Tibial nerve (tissue), 4 donors: ENCODE results near the gene ETV1. TPM values are rescaled to one million over a fixed set of nuclear protein-coding genes. Genes with fewer than 3 reads are reported as not detected.

Source experiments
- DNase-seq, 2 donors: peaks; one replicate each; pipeline ENCODE4 v3.0.0-alpha.2; 2019; ENCODE audit warnings: low spot score in 2 of 2
- H3K27ac ChIP-seq, 4 donors: fragments of 200-600 bp; sonication (generic) in 3 of 4; one replicate each; pipeline ENCODE4 v1.5.1; 2017 to 2019; ENCODE audit warnings: mild to moderate bottlenecking in 1 of 4
- H3K27me3 ChIP-seq, 2 donors: fragments of 200-600 bp; sonication (generic) in 1 of 2; one replicate each; pipeline versions ENCODE4 v1.5.1 to v1.6.0; 2017 to 2019
- H3K36me3 ChIP-seq, 3 donors: fragments of 200-600 bp; sonication (generic); one replicate each; pipeline ENCODE4 v1.5.1; 2018 to 2019
- H3K4me1 ChIP-seq, 4 donors: fragments of 200-600 bp; sonication (generic) in 3 of 4; one replicate each; pipeline ENCODE4 v1.5.1; 2017 to 2019
- H3K4me3 ChIP-seq, 4 donors: fragments of 200-600 bp; sonication (generic) in 3 of 4; one replicate each; pipeline ENCODE4 v1.5.1; 2017 to 2019; ENCODE audit warnings: mild to moderate bottlenecking in 1 of 4, moderate library complexity in 1 of 4
- H3K9me3 ChIP-seq, 4 donors: fragments of 200-600 bp; sonication (generic) in 3 of 4; one replicate each; pipeline ENCODE4 v1.5.1; 2017 to 2019
- CTCF ChIP-seq, 5 experiments: fragments of 200-600 bp in 3 of 5; fragments of 450-650 bp in 2 of 5; sonication (generic) in 3 of 5; IDR thresholded peaks; one replicate each; pipeline ENCODE4 v1.5.1; 2016 to 2019; ENCODE audit warnings: antibody characterized with exemption in 5 of 5, mild to moderate bottlenecking in 3 of 5, moderate library complexity in 2 of 5
- EP300 ChIP-seq, 2 donors: sonication (generic); formaldehyde crosslinking; IDR thresholded peaks; one replicate each; pipeline ENCODE4 v1.6.1; 2017; ENCODE audit warnings: antibody characterized with exemption in 2 of 2, mild to moderate bottlenecking in 1 of 2
- POLR2A ChIP-seq, 2 donors: fragments of 450-650 bp; IDR thresholded peaks; one replicate each; pipeline ENCODE4 v1.6.1; 2017; ENCODE audit warnings: antibody characterized with exemption in 2 of 2, mild to moderate bottlenecking in 2 of 2, moderate library complexity in 2 of 2
- WGBS, 2 donors: methylation state at CpG; one replicate each; pipeline ENCODE4 v1.1.5; 2018; 5-methylcytosine and 5-hydroxymethylcytosine counted together
- total RNA-seq, 4 donors: library from RNA; depleted of rRNA; stranded (reverse); fragments of >200 nt; gene quantifications; one replicate each; pipeline ENCODE4 v1.1.0, GENCODE V29; 2016

The ETV1 gene
- total RNA-seq, 4 donors from 2014 or later, result 8.4 to 13.3 (median 10.5) TPM

GRCh38 chr7:13915891-13916290, 73.6 kb downstream of the ETV1 start:
- Histone ChIP-seq H3K27ac (no peak overlapping the region), H3K36me3 (no peaks in the 10 kb centered on the region), H3K9me3 (no peaks in the 10 kb centered on the region), H3K27me3 (no peaks in the 10 kb centered on the region), H3K4me3 (no peak overlapping the region), H3K4me1 (peaks cover 0 to 10% (median 0%) of the 10 kb centered on the region in 4 donors)
- WGBS, 2 donors, result 62 to 67% methylated on average over 2 of the region's 2 CpGs
- TF ChIP-seq CTCF (IDR thresholded peaks at IDR 0.05) (no peak), EP300 (IDR thresholded peaks at IDR 0.05) (no peak), POLR2A (IDR thresholded peaks at IDR 0.05) (no peak)
- DNase-seq, result no peak

- Histone ChIP-seq H3K9me3 (no peaks in the 10 kb centered on the region), H3K27me3 (no peaks in the 10 kb centered on the region), H3K4me1 (no peaks in the 10 kb centered on the region), H3K36me3 (peaks cover 0 to 3% (median 0%) of the 10 kb centered on the region in 3 donors), H3K4me3 (no peak overlapping the region), H3K27ac (no peak overlapping the region)
- TF ChIP-seq EP300 (IDR thresholded peaks at IDR 0.05), result no peak
- TF ChIP-seq POLR2A (IDR thresholded peaks at IDR 0.05), result no peak
- TF ChIP-seq CTCF (IDR thresholded peaks at IDR 0.05), result no peak
- WGBS, 2 donors, result 51 to 57% methylated on average over 4 of the region's 4 CpGs
- DNase-seq, result no peak
Observed at GRCh38 chr7:13912715-13913278, 76.7 kb downstream of the ETV1 start.

GRCh38 chr7:13911909-13912308, 77.6 kb downstream of the ETV1 start:
- Histone ChIP-seq H3K27ac (no peak overlapping the region), H3K36me3 (peaks cover 0 to 3% (median 0%) of the 10 kb centered on the region in 3 donors), H3K27me3 (no peaks in the 10 kb centered on the region), H3K4me1 (no peaks in the 10 kb centered on the region), H3K4me3 (no peak overlapping the region), H3K9me3 (no peaks in the 10 kb centered on the region)
- TF ChIP-seq EP300 (IDR thresholded peaks at IDR 0.05), result no peak
- no peak for DNase-seq
- 70 to 73% methylated on average over 2 of the region's 2 CpGs for WGBS, 2 donors

GRCh38 chr7:13910805-13911551, 78.5 kb downstream of the ETV1 start:
- Histone ChIP-seq H3K27ac (no peak overlapping the region), H3K4me1 (no peaks in the 10 kb centered on the region), H3K27me3 (no peaks in the 10 kb centered on the region), H3K36me3 (peaks cover 0 to 7% (median 0%) of the 10 kb centered on the region in 3 donors), H3K4me3 (no peak overlapping the region), H3K9me3 (no peaks in the 10 kb centered on the region)
- WGBS, 2 donors, result 68% methylated on average over 8 of the region's 8 CpGs
- no peak for TF ChIP-seq CTCF (IDR thresholded peaks at IDR 0.05)
- DNase-seq, result no peak

- Histone ChIP-seq H3K9me3 (no peaks in the 10 kb centered on the region), H3K36me3 (peaks cover 0 to 15% (median 0%) of the 10 kb centered on the region in 3 donors), H3K4me1 (peaks cover 0 to 7% (median 0%) of the 10 kb centered on the region in 4 donors), H3K27ac (no peak overlapping the region), H3K27me3 (no peaks in the 10 kb centered on the region), H3K4me3 (no peak overlapping the region)
- TF ChIP-seq EP300 (IDR thresholded peaks at IDR 0.05), result no peak
- no peak for TF ChIP-seq CTCF (IDR thresholded peaks at IDR 0.05)
- no peak for TF ChIP-seq POLR2A (IDR thresholded peaks at IDR 0.05)
- 58 to 59% methylated on average over 8 of the region's 8 CpGs for whole genome bisulfite sequencing, 2 donors
- DNase-seq, result no peak
Observed at GRCh38 chr7:13908667-13909397, 80.6 kb downstream of the ETV1 start.
